HTR-8/SVneo (cell line): ENCODE results near the gene TMPRSS11F.

Experiments
- DNase-seq: peaks from one replicate; pipeline ENCODE4 v3.0.0; 2011; ENCODE audit warnings: low spot score, mixed read lengths; ENCODE audit not compliant: insufficient read length
- FAIRE-seq: peaks from 2 replicates; lab custom pipeline; 2011; peaks lifted over from hg19 to GRCh38; lab: Jason Lieb, UNC

TMPRSS11F gene

DNA sequence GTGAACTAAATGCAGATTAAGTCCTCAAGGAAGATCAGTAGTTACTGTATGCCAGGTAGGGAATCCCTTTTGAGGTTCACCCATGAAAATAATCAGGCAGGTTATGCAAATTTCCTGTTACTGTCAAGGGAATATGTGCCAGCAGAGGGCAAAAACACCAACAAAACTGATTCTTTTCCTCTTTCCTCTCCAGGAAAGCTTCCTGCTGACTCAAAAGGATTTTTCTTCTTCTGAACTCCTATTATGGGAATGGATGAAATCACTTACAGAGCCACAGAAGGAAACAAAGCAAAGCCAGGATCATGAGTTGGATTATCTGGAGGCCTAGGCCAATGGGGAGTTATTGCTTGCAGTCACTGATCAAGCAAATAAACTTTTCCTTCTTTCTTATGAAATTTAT is 49.7 kb downstream of the TMPRSS11F start:
- FAIRE-seq: no peak
- DNase-seq: no peak

GRCh38 chr4:68077737-68078136 is 51.9 kb downstream of the TMPRSS11F start:
- FAIRE-seq (no peak), DNase-seq (no peak)

DNA sequence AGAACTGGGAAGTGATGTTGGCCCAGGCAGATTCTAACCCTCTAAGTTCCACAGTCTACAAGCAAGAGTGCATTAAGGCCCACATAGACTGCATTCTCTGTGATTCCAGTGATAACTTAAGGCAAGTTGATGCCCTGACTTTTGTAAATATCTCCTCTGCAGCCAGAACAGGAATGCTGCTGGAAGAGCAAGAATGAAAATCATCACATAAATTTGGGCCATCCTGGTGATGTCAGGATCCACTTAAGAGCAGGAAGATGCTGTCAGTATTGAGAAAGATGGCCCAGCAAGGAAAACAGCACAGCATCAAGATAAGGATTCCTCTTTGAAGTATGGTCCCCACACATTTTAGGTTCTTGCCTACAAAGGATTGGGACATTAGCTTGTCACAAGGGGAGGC is 52.4 kb downstream of the TMPRSS11F start:
- DNase-seq (no peak), FAIRE-seq (no peak)

DNA sequence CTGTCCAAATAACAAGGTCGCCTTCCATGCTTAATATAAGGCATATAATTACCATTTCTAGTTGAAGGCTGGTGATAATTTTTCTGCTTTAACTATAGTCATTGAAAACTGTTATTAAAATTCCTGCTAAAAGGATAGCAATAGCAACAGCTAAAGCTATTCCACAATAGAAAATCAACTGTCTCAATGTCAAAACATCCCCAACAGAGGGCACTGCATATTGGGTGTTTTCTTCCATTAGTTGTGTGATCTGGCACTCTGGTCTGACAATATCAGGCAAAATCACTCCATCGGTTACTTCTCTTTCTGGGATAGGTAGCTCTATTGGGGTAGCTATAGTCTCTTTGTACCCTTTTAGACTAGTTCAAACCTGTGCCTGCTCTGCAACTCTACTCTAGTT is 53.5 kb downstream of the TMPRSS11F start:
- FAIRE-seq: no peak

GRCh38 chr4:68074397-68074796 is 55.3 kb downstream of the TMPRSS11F start:
- FAIRE-seq: no peak
- DNase-seq: no peak

More for the DNA sequence above, 53.5 kb downstream of the TMPRSS11F start:
- no peak for DNase-seq

DNA sequence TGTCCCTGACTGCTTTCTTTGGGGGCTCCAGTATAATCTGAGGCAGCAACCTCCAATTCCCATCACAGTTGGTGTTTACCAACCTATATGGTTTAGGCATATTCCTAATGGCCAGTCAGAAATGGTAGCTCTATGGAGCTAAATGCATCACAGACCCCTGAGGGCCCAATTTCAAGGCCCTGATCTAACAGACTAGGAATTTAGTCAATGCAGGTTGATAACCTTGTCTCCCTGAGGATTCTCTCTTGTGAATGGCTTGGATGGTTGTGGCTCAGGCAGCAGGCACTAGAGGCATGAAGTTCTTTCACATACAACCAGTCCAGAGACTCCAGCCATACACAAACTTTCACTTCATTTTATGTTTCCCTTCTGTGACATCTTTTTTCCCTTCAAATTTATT is 59.4 kb downstream of the TMPRSS11F start:
- FAIRE-seq: no peak
- DNase-seq: no peak

DNA sequence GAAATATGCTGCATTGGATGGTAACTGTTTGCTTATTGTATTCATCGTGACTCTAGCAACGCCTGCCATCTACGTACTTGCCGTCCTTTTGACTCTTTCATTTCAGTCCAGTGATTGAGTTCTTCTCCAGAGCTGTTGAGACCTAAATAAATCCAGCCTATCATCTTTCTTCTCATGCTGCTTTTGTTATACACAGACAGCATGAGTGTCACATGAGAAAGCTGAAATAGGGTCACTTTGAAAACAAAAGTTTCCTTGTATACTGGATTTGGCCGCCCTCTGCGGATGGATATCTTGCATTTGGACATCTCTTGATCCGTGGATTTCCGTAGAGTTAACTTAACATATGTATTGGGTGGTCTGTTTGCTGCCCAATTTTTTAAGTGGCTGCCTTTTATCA is 67.2 kb downstream of the TMPRSS11F start:
- DNase-seq: no peak

GRCh38 chr4:68038272-68038671 is 91.4 kb downstream of the TMPRSS11F start:
- no peak for FAIRE-seq
- no peak for DNase-seq

More for the DNA sequence above, 67.2 kb downstream of the TMPRSS11F start:
- FAIRE-seq: no peak

GRCh38 chr4:68021185-68021584 is 108.5 kb downstream of the TMPRSS11F start:
- no peak for FAIRE-seq
- no peak for DNase-seq

DNA sequence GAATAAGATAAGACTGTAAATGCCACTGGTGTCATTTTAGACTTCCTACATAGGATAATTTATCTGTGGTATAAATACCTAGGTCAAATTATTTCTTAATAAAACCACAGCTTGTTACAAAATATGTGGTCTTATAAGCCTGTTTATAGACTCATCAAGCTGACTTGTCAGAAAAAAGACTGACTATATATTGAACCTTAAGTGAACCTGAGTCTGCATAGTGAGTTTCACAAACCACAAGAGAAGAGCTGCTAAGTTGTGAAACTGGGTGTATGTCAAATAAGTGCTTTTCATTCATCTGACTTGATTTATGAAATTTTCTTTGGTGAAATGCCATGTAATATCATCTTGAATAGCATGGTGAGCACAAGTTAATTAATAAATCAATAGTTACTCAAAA is 118.0 kb downstream of the TMPRSS11F start:
- FAIRE-seq (no peak), DNase-seq (no peak)
